NCI-H187 treated with DMSO at 0.1 percent for 48 hours (cell line): ENCODE results near the gene DAPK3.
"Not testable (repeated sequence)": the region's sequence is repeated elsewhere in the genome, so short reads cannot be mapped to it uniquely, and the experiment has no call there.

Experiments used
- DNase-seq: peaks from one replicate; lab custom pipeline; 2025; lab: John Stamatoyannopoulos, UW

The DAPK3 gene

DNA sequence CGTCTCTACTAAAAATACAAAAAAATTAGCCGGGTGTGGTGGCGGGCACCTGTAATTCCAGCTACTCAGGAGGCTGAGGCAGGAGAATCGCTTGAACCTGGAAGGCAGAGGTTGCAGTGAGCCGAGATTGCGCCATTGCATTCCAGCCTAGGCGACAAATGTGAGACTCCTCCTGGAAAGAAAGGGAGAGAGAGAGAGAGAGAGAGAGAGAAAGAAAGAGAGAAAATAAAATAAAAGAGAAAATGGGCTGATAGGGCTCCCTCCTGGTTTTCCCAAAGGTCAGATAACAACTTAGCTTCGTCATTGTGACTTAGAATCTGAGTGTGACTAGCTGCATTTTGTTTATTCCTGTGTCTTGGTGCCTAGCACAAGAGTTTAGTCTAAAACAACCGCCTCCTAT lies 34.5 kb upstream of the DAPK3 start:
- not testable (repeated sequence) for DNase-seq

- DNase-seq: not testable (repeated sequence)
Measured at GRCh38 chr19:4000798-4001197, 29.9 kb upstream of the DAPK3 start.

GRCh38 chr19:3998667-3999412 lies 27.9 kb upstream of the DAPK3 start:
- DNase-seq: not testable (repeated sequence)

DNA sequence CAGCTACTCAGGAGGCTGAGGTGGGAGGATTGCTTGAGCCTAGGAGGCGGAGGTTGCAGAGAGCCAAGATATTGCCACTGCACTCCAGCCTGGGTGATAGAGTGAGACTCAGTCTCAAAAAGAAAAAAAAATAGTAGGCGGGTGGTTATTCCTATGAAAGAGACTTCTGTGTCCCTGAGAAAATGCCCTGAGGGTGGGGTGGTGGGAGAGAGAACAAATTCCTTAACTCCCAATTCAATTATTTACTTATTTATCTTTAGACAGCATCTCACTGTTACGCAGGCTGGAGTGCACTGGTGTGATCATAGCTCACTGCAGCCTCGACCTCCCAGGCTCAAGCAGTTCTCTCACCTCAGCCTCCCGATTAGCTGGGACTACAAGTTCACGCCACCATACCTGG lies 24.7 kb upstream of the DAPK3 start:
- no peak for DNase-seq

DNA sequence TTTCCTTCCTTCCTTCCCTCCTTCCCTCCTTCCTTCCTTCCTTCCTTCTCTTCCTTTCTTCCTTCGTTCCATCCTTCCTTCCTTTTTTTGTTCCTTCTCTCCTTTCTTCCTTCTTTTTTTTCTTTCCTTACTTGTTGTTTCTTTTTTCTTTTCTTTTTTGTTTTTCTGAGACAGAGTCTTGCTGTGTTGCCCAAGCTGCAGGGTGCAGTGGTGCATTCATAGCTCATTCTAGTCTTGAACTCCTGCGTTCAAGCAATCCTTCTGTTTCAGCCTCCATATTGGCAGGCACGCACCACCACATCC lies 19.9 kb upstream of the DAPK3 start:
- DNase-seq: no peak

DNA sequence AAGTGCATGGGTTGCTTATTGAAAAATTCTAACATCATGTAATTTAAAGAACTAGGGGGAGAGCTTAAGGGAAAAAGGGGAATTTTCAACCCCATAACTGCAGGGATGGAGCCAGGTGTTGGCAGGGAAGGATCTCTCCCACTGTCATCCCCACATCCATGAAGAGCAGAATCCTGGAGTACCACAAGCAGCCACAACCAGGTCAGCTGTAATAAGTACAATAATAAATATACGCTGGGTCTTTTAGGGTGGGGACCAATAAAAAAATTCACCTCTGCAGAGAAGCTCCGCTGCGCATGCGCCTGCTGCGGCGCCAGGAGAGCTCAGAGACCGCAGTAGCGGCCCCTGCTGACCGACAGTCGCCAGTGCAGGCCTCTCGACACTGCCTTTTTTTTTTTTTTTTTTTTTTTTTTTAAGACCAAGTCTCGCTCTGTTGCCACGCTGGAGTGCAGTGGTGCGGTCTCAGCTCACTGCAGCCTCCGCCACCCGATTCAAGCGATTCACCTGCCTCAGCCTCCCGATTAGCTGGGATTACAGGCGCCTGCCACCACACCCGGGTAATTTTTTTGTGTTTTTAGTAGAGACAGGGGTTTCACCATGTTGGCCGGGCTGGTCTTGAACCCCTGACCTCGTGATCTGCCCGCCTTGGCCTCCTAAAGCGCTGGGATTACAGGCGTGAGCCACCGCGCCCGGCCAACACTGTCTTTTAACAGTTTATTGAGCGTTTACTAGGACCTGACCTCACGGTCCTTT lies 16.9 kb upstream of the DAPK3 start:
- DNase-seq: peak; percentile 75

GRCh38 chr19:3986260-3987041 lies 15.6 kb upstream of the DAPK3 start:
- DNase-seq: peak; percentile 70

DNA sequence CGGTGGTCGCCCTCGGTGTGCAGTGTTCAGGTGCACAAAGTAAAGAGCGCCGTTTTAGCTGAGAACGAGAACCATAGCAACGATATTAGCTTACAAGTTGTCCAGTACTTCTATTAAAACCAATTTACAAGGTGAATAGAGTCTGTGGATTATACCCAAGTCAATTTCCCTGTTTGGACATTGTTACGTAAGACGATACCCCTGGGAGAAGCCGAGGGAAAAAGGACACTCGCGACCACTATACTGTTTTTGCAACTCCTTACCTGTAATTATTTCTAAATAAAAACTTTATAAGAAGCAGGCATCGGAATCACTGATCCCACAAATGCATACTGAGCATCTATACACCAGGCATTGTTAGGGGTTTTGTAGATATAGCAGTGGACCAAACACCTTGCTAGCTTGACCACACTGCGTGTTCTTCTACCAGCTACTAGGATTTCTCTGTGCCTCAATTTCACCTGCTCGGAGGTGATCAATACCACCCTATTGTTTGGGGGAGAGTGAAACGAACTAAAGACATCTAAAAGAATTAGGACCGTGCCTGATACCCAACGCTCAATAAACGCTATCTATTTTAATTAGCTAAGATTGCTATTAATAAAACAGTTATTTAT lies 14.9 kb upstream of the DAPK3 start:
- DNase-seq: no peak

DNA sequence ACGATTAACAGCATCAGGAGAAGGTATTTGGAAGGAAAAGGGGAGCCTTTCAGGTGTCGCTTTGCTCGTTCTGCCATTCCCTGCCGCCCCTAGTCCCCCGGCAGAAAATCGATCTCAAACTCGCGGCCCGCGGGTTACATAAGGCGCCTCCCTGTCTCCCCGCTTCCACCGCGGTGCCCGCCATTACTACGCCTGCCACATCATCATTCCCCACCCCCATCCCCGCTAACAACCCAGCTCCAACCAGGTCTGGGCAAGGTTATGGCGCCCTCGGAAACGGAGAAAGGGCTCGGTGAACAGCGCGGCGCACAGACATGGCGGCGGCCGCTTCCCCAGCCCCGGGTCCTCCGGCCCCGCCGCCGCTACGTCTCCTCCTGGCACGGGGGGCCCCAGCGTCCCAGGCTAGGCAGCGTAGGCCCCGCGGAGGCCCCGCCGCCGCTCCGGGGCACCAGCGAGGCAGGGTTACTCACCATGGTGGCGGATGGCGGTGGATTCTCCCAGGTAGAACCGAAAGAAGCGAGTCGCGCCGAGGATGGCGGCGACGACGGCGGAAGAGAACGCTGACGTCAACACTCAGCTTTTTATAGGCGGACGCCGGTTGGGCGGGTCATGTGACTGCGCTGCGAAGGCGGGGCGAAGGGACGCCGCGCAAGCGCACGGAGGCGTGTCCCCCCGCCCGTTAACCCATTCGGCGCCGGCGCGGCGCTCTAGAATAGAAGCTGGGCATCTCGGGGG lies 14.2 kb upstream of the DAPK3 start, which contains the start of gene EEF2:
Gene EEF2, minus strand, starts transcription at position 556 of the 735 bp plus-strand sequence. Its CDS starts 83 bp downstream, at position 473.
- DNase-seq: peak; percentile 16

DNA sequence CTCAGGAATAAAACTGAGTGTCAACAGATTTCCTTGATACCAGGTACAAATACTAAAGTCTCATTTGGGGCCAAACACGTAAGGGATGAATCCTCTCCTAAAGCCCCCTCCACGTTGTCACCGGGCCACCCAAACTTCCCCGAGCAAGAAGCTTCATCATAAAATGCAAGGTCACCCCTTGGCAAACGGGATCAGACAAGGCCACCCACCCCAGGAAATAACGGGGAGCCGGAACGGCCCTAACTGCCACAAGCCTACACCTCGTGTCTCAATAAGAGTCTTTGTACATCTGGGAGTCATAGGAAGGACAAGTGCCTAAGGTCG lies 13.6 kb upstream of the DAPK3 start:
- DNase-seq: no peak

DNA sequence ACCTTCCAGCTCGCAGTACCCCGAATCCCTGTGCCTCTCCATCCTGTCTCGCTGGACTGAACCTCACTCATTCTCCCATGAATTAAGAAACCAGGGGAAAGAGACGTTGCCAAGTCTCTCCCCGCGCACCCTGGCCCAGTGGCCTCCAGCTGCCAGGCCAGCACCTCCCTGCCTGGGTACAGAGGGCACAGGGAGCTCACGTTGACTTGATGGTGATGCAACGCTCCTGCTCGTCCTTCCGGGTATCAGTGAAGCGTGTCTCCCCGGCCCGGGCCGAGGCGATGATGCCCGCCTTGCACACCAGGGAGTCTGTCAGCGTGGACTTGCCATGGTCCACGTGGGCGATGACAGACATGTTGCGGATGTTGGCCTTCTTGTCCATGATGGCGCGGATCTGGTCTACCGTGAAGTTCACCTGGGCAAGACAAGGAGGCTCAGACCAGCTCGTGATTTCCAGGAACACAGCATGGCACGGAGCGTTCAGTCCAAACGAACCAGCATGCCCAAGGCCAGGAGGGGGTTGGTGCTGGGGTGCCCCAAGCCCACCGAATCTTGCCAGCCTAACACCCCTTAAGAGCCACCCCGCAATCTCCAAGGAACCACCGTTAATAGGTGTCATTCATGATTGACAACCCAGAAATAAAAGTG lies 13.2 kb upstream of the DAPK3 start:
- no peak for DNase-seq

DNA sequence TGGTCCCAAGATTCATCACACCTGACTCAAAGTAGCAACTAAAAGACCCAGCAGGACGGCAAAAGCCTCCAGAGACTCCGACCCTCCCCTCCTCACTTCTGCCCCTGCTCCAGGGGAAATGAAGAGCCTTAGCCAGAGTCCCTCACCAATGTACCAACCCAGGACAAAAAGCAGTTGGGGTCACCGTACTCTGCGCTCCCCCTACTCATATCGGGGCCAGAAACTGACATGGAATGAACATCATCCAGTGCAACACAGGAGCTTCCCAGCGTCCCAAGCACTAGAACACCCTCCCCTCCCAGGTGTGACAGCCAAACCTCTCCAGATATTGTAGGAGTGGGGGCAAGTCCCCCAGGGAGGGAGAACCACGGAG lies 12.6 kb upstream of the DAPK3 start:
- no peak for DNase-seq

DNA sequence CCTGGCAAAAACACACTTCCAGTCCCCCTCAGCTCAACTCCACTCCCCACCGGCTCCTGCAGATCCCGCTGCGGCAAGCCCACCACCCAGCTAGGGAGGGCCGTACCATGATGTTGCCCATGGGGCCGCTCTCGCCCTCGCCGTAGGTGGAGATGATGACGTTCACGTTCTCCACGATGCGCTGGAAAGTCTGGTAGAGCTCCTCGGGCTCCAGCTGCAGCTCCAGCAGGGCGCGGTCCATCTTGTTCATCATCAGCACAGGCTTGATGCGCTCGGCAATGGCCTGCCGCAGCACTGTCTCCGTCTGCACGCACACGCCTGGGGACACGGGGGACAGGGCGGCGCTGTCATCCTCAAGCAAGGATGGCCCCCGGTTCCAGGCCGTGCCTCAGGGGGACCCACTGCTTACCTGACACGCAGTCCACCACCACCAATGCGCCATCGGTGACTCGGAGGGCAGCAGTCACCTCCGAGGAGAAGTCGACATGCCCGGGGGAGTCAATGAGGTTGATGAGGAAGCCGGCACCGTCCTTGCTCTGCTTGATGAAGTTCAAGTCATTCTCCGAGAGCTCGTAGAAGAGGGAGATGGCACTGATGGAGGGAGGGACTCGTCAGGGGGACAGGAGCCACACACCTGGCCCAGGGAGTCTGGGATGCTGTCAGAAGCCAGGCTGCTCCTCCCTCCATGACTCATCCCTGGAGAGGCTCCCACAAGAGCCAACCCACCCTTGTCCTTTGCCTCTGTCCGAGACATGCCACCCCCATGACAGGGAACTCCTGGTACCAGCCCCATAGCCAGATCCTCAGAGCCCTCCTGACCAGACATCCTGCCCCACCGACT lies 12.0 kb upstream of the DAPK3 start:
- no peak for DNase-seq

DNA sequence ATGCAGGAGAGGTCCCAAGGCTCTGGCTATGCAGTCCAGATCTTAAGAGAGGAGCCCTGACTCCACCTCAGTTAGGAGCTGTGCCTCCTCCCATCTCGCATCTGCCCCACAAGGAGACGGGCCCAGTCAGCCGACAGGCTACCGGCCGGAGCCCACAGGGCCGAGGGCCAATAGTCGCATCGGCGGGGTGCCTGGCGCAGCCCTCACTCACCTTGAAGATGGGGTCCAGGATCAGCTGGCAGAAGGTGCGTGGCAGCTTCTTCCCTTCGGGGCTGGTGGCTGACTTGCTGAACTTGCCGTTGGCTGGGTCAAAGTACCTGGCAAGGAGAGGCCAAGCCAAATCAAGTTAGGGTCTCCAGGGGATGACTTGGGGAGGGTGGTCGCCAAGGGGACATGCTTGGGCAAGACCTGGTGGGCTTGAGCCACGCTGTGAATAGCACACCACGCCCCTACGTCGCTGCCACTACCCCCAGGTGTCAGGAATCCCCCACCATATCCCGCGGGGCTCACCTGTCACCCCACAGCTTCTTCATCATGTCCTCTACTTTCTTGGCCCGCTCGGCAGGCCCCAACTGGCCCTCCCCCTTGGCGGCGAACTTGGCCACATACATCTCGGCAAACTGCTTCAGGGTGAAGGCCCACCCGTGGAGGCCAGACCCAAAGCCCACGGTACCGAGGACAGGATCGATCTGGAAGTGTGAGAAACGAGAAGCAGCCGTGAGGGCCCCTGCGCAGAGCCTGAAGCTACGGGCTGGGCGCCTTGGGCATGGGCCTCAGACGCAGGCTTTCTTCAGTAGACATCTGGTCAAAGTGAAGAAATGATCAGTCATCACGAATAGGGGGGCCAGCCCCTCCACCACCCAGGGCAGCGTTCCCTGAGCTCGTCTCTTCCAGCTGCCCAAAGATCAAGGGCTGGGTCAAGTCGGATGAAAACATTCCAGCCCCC lies 11.1 kb upstream of the DAPK3 start:
- DNase-seq: no peak

- no peak for DNase-seq
Measured at GRCh38 chr19:3981373-3981735, 10.5 kb upstream of the DAPK3 start.

DNA sequence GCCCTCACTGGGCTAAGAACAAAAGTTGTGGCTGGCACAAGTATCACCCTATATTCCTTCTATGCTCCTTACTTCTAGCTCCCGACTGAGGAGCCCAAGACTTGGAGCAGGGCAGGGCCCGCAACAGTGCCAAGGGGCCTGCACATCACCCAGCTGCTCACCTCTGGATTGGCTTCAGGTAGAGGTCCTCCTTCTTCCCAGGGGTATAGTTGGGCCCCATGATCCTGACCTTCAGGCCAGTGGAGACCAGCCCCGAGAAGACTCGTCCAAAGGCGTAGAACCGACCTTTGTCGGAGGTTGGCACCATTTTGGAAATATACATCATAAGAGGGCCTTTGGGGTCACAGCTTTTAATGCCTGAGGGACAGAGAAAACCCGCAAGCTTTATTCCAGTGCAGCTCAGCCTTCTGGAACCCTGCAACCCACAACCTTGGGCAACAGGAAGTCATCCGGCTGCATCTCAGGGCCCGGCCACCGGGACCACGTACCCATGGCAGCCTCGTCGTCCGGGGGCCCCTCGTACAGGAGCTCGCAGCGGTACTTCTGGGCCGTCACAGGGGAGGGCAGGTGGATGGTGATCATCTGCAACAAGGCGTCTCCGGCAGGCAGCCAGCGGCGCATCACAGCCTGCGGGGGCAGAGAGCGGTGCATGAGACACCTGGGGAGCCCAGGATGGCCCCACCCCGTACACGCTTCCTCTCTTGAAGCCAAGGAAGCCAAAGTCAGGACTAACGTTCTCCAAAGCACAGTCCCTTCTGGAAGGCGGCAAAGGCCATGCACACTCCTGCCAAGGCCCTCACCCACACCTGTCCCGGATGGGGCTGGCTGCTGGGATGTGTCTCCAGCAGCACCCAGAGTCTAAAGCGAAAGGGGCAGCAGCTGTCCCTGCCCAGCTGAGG lies 9.7 kb upstream of the DAPK3 start:
- no peak for DNase-seq

GRCh38 chr19:3979674-3980352 lies 8.9 kb upstream of the DAPK3 start:
- no peak for DNase-seq

DNA sequence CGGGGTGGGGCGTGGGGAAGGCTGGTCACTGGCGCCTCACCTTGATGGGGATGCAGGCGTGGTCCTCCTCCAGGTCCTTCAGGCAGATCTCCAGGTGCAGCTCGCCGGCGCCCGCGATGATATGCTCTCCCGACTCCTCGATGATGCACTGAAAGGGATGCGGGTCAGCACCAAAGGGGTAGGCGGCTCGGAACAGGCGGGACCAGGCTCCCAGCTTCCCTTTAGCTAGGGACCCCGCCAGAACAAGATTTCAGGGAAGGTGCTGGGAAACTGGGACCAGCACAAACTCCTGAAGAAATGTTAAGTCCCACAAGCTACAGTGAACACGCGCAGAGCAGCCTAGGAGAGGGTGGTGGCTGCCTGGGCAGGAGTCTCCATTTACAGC lies 8.4 kb upstream of the DAPK3 start:
- no peak for DNase-seq
